ENCODE data around the gene PHLDB1.

The PHLDB1 gene

GRCh38 chr11:118705111-118705741, 97.8 kb downstream of the PHLDB1 start:
- Histone ChIP-seq H3K36me3 (ENCODE audit: insufficient read depth, low read length) (no peaks in the 10 kb centered on the region), H3K27ac (ENCODE audit: low read depth, low read length) (no peak overlapping the region), H3K4me1 (ENCODE audit: control insufficient read depth, insufficient read depth, low read length, unreplicated experiment) (no peaks in the 10 kb centered on the region), H3K4me3 (ENCODE audit: low read depth, low read length) (no peak overlapping the region), H2AFZ (ENCODE audit: low read length, unreplicated experiment) (no peak overlapping the region), H3K27me3 (ENCODE audit: insufficient read depth, low read length) (peaks cover 10% of the 10 kb centered on the region), H3K79me2 (ENCODE audit: control insufficient read depth, insufficient read depth, low read length, unreplicated experiment) (no peaks in the 10 kb centered on the region)

DNA sequence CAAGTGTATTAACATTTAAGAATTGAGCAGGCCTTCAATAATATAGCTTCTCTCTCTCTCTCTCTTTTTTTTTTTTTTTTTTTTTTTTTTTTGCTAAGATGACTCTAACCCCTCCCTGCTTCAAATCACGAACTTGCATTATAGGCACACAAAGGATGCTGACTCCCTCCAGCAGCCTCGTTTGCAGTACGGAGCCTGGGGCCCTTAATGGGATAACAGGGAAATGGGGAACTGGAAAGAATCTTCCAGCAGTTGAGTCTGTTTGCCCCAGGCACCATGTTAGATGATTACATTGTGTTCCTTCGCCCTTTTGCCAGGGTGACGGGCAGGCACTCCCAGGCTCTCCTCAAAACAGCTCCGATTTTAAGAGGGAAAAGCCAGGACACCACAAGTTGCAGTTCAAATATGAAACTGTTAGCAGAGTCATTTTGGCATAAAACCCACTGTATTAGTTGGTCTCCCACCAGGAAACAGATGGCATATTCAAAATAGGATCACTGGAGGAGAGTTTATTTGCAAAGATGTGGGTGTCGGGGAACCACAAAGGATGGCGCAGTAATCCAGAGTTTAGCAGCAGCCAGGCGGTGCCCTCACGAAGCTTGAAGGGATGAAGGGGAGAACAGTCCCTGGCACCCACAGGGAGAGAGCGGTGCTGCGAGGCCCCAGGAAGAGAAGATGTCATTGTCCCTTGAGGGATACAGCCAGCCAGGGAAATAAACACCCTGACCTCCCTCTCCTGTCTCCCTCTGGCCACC, 98.6 kb downstream of the PHLDB1 start:
- Histone ChIP-seq H3K27me3 (ENCODE audit: insufficient read depth, low read length) (peaks cover 10% of the 10 kb centered on the region), H3K27ac (ENCODE audit: low read depth, low read length) (no peak overlapping the region), H3K79me2 (ENCODE audit: control insufficient read depth, insufficient read depth, low read length, unreplicated experiment) (no peaks in the 10 kb centered on the region), H2AFZ (ENCODE audit: low read length, unreplicated experiment) (no peak overlapping the region), H3K4me1 (ENCODE audit: control insufficient read depth, insufficient read depth, low read length, unreplicated experiment) (no peaks in the 10 kb centered on the region), H3K4me3 (ENCODE audit: low read depth, low read length) (no peak overlapping the region), H3K36me3 (ENCODE audit: insufficient read depth, low read length) (no peaks in the 10 kb centered on the region)

GRCh38 chr11:118706546-118706825, 99.1 kb downstream of the PHLDB1 start:
- Histone ChIP-seq H3K79me2 (ENCODE audit: control insufficient read depth, insufficient read depth, low read length, unreplicated experiment) (no peaks in the 10 kb centered on the region), H3K27me3 (ENCODE audit: insufficient read depth, low read length) (peaks cover 10% of the 10 kb centered on the region), H3K4me3 (ENCODE audit: low read depth, low read length) (no peak overlapping the region)

More at GRCh38 chr11:118706546-118706825, 99.1 kb downstream of the PHLDB1 start:
- H3K27ac ChIP-seq (ENCODE audit: low read depth, low read length), result no peak overlapping the region
- H3K36me3 ChIP-seq (ENCODE audit: insufficient read depth, low read length), result no peaks in the 10 kb centered on the region
- no peaks in the 10 kb centered on the region for H3K4me1 ChIP-seq (ENCODE audit: control insufficient read depth, insufficient read depth, low read length, unreplicated experiment)
- no peak overlapping the region for H2AFZ ChIP-seq (ENCODE audit: low read length, unreplicated experiment)
